ENCODE results near the gene IER5. TPM values are rescaled to one million over a fixed set of nuclear protein-coding genes. Genes with fewer than 3 reads are reported as not detected.
A peak's percentile ranks its signal among the peaks of the same experiment; 100 is the strongest.

IER5 gene
- total RNA-seq, 1 experiment from 2014 or later: 20.4 TPM

- H3K36me3 ChIP-seq (ENCODE audit: control insufficient read depth, insufficient read depth, low read length): no peaks in the 10 kb centered on the region
- BruUV-seq (replicated peaks): no TSS peak
- 0 out of 2 replicates have a peak overlapping the region, but pooled peaks have one; percentile 1 for H3K27ac ChIP-seq (ENCODE audit: low read length)
- DNase-seq (ENCODE audit: low read depth, low spot score): no peak
- TF ChIP-seq SIN3A (IDR thresholded peaks at IDR 0.05; ENCODE audit: borderline replicate concordance, insufficient read depth, low read depth, low read length): no peak
- no peak for TF ChIP-seq TCF7L2 (IDR thresholded peaks at IDR 0.05; ENCODE audit: low read depth, low read length)
- TF ChIP-seq, protein P1, sequence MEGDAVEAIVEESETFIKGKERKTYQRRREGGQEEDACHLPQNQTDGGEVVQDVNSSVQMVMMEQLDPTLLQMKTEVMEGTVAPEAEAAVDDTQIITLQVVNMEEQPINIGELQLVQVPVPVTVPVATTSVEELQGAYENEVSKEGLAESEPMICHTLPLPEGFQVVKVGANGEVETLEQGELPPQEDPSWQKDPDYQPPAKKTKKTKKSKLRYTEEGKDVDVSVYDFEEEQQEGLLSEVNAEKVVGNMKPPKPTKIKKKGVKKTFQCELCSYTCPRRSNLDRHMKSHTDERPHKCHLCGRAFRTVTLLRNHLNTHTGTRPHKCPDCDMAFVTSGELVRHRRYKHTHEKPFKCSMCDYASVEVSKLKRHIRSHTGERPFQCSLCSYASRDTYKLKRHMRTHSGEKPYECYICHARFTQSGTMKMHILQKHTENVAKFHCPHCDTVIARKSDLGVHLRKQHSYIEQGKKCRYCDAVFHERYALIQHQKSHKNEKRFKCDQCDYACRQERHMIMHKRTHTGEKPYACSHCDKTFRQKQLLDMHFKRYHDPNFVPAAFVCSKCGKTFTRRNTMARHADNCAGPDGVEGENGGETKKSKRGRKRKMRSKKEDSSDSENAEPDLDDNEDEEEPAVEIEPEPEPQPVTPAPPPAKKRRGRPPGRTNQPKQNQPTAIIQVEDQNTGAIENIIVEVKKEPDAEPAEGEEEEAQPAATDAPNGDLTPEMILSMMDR (IDR thresholded peaks at IDR 0.05): no peak
- no peak for TF ChIP-seq POLR2AphosphoS5 (IDR thresholded peaks at IDR 0.05; ENCODE audit: low read depth, low read length)
- TF ChIP-seq, protein P2, sequence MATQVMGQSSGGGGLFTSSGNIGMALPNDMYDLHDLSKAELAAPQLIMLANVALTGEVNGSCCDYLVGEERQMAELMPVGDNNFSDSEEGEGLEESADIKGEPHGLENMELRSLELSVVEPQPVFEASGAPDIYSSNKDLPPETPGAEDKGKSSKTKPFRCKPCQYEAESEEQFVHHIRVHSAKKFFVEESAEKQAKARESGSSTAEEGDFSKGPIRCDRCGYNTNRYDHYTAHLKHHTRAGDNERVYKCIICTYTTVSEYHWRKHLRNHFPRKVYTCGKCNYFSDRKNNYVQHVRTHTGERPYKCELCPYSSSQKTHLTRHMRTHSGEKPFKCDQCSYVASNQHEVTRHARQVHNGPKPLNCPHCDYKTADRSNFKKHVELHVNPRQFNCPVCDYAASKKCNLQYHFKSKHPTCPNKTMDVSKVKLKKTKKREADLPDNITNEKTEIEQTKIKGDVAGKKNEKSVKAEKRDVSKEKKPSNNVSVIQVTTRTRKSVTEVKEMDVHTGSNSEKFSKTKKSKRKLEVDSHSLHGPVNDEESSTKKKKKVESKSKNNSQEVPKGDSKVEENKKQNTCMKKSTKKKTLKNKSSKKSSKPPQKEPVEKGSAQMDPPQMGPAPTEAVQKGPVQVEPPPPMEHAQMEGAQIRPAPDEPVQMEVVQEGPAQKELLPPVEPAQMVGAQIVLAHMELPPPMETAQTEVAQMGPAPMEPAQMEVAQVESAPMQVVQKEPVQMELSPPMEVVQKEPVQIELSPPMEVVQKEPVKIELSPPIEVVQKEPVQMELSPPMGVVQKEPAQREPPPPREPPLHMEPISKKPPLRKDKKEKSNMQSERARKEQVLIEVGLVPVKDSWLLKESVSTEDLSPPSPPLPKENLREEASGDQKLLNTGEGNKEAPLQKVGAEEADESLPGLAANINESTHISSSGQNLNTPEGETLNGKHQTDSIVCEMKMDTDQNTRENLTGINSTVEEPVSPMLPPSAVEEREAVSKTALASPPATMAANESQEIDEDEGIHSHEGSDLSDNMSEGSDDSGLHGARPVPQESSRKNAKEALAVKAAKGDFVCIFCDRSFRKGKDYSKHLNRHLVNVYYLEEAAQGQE (IDR thresholded peaks at IDR 0.05; ENCODE audit: insufficient read depth in 1 of 2, low read depth in 2 of 2, low read length in 1 of 2): no peak
- H3K4me3 ChIP-seq (ENCODE audit: low read depth in 2 of 2, low read length in 2 of 2): no peak overlapping the region
- ATAC-seq: peak; percentile 38
- no peaks in the 10 kb centered on the region for H3K9me3 ChIP-seq (ENCODE audit: control insufficient read depth, insufficient read depth, low read depth, low read length)
- ChIA-PET POLR2A (interaction anchor here (1.1 kb wide), 1 partner anchor 11 kb away, joined by 4 read pairs; no protein-coding TSS in a partner anchor), CTCF (no interaction called here)
- in situ Hi-C loops (cut with HindIII; ENCODE audit: low pct_unique_long_range_greater_than_20kb, low sequenced_read_pairs) (no loop called here), intact Hi-C loops (cut with micrococcal nuclease; ENCODE audit: unreplicated experiment) (no loop called here)
- H3K27me3 ChIP-seq (ENCODE audit: control insufficient read depth, insufficient read depth, low read length): no peaks in the 10 kb centered on the region
- H3K4me1 ChIP-seq (ENCODE audit: control insufficient read depth, insufficient read depth, low read length): peaks cover 36% of the 10 kb centered on the region
These were observed 45.0 kb downstream of the IER5 start for GRCh38 chr1:181133441-181133951.

- Histone ChIP-seq H3K27me3 (ENCODE audit: control insufficient read depth, insufficient read depth, low read length) (no peaks in the 10 kb centered on the region), H3K27ac (ENCODE audit: low read length) (0 out of 2 replicates have a peak overlapping the region, but pooled peaks have one; percentile 1), H3K4me1 (ENCODE audit: control insufficient read depth, insufficient read depth, low read length) (peaks cover 32% of the 10 kb centered on the region), H3K9me3 (ENCODE audit: control insufficient read depth, insufficient read depth, low read depth, low read length) (no peaks in the 10 kb centered on the region), H3K36me3 (ENCODE audit: control insufficient read depth, insufficient read depth, low read length) (no peaks in the 10 kb centered on the region), H3K4me3 (ENCODE audit: low read depth in 2 of 2, low read length in 2 of 2) (no peak overlapping the region)
- in situ Hi-C loops (cut with HindIII; ENCODE audit: low pct_unique_long_range_greater_than_20kb, low sequenced_read_pairs): no loop called here
- ChIA-PET POLR2A (no interaction called here), CTCF (interaction anchor here (0.6 kb wide), 1 partner anchor 214 kb away, joined by 3 read pairs; no protein-coding TSS in a partner anchor)
- intact Hi-C loops (cut with micrococcal nuclease; ENCODE audit: unreplicated experiment): no loop called here
- DNase-seq (ENCODE audit: low read depth, low spot score): no peak
- no TSS peak for BruUV-seq (replicated peaks)
- ATAC-seq: no peak
- TF ChIP-seq SIN3A (IDR thresholded peaks at IDR 0.05; ENCODE audit: borderline replicate concordance, insufficient read depth, low read depth, low read length) (no peak), TCF7L2 (IDR thresholded peaks at IDR 0.05; ENCODE audit: low read depth, low read length) (no peak), POLR2AphosphoS5 (IDR thresholded peaks at IDR 0.05; ENCODE audit: low read depth, low read length) (no peak)
- TF ChIP-seq, protein P1 (IDR thresholded peaks at IDR 0.05): no peak
- TF ChIP-seq, protein P2 (IDR thresholded peaks at IDR 0.05; ENCODE audit: insufficient read depth in 1 of 2, low read depth in 2 of 2, low read length in 1 of 2): no peak
These were observed 45.5 kb downstream of the IER5 start for GRCh38 chr1:181133969-181134418.
